ENCODE results near the gene TBC1D10B.

DNA sequence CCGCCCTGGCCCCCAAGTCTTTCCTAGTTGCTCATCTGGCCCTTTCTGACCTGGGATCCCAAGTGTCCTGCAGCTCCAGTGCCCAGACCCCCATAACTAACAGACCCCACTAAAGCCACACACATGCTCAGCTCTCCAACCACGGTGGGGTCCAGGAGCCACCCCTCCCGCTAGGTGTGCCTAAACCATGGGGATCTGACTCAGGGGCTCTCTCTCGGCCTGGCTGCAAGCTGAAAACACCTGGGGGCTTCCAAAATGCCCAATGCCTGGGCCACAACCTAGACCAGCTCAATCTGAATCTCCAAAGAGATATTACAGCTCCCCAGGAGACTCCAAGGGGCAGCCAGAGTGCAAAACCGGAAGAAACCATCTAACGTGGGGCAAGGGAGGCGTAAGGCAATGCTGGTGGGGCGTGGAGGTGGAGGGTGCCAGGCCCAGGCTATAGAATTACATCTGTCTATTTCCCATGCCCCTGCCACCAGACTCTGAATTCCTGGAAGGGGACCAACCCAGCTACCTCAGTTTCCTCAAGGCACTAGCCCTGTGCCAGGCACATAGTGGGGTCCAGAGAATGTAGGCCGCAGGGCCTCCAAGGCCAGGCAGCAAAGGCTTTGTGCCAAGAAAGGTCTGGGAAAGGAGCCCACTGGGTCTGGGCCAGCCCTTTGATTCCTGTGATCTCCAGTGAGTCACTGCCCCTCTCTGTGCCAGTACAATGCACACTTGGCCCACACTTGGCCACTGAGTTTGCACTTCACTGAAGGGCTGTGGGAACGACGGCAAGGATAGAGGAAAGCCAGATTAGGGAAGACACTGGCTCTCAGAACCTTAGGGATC lies 18.5 kb downstream of the TBC1D10B start:
- TF ChIP-seq, protein P1, sequence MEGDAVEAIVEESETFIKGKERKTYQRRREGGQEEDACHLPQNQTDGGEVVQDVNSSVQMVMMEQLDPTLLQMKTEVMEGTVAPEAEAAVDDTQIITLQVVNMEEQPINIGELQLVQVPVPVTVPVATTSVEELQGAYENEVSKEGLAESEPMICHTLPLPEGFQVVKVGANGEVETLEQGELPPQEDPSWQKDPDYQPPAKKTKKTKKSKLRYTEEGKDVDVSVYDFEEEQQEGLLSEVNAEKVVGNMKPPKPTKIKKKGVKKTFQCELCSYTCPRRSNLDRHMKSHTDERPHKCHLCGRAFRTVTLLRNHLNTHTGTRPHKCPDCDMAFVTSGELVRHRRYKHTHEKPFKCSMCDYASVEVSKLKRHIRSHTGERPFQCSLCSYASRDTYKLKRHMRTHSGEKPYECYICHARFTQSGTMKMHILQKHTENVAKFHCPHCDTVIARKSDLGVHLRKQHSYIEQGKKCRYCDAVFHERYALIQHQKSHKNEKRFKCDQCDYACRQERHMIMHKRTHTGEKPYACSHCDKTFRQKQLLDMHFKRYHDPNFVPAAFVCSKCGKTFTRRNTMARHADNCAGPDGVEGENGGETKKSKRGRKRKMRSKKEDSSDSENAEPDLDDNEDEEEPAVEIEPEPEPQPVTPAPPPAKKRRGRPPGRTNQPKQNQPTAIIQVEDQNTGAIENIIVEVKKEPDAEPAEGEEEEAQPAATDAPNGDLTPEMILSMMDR (conservative IDR thresholded peaks at IDR 0.05 in 1 of 2, IDR thresholded peaks at IDR 0.05 in 1 of 2; ENCODE audit: extremely low read depth in 1 of 2, insufficient read depth in 1 of 2, low read depth in 1 of 2, low read length in 2 of 2), result no peak
- TF ChIP-seq EZH2 (IDR thresholded peaks at IDR 0.05; ENCODE audit: borderline replicate concordance, low read length), result no peak
